Stimulated activated CD8-positive, alpha-beta memory T cell treated with anti-CD3 and anti-CD28 coated beads, Interleukin-15, amount 100 ng/mL, for 48 hours (primary cell): ENCODE results near the gene NMNAT2.

ENCODE experiments used
- DNase-seq, 2 donors: peaks; one replicate each; pipeline ENCODE4 v3.0.0-alpha.2; 2020; ENCODE audit warnings: low read depth in 2 of 2

Gene NMNAT2

DNA sequence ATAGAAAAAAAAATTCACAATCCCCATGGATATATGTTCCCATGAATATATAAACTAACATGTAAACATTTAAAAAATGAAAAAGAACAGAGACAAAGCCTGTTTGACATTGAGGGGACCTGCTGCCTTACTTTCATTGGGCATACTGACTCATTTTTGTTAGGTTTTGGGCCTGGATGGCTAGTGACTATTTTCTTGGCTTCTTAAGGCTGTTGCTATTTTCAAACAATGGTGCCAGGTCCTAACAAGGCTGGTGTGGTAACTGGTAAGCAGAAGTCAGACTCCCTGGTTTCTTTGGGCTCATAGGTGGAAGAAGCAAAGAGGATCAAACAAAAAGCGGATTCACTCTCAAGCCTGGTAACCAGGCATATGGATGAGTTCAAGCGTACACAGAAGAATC lies 181.1 kb downstream of the NMNAT2 start:
- no peak for DNase-seq

DNA sequence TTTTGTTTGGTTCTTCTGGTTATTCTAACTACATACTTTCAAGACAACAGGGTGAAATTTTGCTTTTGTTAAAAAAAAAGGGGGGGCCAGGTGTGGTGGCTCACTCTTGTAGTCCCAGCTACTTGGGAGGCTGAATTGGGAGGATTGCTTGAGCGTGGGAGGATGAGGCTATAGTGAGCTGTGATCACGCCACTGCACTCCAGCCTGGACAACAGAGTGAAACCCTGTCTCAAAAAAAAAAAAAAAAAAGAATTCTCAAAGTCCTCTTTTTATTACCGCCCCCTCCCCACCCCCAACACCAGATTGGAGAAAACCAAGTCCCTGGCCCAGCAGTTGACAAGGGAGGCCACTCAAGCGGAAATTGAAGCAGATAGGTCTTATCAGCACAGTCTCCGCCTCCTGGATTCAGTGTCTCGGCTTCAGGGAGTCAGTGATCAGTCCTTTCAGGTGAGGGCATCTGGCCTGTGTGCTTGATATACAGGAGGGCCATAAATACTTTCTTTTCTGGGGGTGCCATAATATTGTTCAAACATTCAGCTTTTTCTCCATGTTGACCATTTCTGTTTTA lies 181.9 kb downstream of the NMNAT2 start:
- no peak for DNase-seq

DNA sequence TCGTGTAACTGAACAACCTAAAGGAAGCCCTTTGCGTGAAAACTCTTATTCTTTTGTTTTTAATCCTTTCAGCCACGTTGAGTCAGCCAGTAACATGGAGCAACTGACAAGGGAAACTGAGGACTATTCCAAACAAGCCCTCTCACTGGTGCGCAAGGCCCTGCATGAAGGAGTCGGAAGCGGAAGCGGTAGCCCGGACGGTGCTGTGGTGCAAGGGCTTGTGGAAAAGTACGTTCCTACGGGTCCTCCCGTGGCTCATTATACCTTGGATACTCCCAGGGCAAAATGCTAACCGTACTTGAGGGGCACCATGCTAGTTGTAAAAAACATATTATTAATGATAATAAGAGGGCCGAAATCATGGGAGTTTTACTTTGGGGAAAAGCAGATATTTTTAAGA lies 182.7 kb downstream of the NMNAT2 start:
- DNase-seq = no peak

DNA sequence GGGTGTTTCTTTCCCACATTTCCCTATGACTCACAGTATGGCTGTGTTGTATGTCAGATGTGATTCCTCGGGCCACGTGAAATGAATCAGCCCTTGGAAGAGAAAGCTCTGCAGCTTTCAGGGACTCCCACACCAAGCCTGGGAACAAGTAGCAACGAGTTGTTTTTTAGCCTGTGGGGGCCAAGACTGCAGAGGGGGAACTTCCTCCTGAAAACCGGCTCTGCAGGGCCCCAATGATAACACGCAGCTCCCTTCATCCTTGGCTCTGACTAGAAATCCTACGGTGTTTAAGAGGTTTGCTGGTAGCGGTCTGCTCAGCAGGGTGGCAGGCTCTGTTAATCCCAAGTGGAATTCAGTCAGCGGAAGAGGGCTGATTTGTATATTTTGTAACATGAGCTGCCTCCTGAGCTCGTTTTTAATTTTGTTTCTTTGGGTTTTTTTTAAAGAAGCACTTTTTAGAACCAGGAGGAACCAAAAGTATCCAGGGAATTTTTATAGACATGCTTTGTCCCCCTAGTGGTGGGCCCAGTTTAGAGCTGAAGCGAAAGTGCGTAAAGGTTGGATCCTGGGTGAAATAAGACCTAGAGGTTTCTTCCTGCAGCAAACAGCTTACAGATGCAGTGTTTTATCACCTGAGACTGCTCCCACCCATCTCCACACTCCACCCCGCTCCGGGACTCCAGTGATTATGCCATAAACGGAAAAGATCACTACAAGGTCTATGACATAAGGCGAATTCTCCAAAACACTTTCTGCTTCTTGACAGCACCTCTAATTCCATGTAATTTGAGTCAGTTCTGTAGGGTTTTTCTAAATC lies 183.3 kb downstream of the NMNAT2 start:
- DNase-seq = no peak

DNA sequence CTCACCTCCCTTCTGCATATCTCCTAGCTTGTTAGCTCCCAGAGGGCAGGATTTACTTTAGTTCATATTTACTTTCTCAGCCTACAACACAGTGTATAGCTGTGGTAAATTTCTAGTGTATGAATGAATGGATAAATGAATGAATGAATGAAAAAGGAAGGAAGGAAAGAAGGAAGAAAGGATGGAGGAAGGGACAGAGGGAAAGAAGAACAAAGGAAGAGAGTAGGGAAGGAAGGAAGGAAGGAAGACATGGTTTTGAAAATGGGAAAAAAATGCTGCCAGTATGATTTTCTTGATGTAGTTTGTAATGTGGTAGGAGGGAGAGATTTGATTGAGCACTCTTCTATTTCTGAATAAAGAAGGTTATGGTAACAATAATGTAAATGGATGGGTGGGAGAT lies 185.1 kb downstream of the NMNAT2 start:
- DNase-seq = no peak

DNA sequence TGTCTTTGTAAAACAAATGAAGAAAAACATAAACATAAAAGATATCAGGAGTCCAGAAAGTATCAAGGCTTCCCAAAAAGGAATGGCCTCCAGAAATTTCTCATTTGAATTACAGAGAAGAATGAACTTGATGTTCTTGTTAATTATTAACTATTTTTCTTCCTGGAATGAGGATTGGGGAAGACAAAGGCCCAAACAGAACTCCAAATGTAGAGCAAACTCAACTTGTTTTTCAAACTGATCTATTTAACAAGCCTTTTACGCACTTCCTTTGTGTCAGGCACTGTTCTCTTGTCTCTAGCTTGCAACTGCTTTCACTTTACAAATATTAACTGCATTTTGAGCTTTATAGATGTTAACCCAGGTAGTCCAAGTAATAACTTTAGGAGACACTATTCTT lies 186.6 kb downstream of the NMNAT2 start:
- no peak for DNase-seq

DNA sequence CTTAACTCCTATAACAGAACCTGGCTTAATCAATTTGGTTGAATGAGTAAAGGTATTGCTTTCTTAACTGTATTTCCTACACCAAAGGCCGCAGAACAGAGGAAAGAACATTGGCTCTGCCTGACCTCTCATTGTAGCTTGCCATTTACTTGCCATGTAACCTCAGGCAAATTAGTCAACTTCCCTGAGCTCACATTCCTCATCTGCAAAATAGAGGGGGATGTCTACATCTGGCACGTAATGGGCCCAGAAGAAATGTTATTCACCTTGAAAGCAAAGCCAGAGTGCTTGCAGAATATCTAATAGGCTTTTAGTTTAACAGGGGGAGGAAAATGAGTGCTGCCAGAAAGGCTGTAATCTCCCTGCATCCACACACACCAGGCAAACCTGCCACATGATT lies 187.8 kb downstream of the NMNAT2 start:
- DNase-seq = no peak

DNA sequence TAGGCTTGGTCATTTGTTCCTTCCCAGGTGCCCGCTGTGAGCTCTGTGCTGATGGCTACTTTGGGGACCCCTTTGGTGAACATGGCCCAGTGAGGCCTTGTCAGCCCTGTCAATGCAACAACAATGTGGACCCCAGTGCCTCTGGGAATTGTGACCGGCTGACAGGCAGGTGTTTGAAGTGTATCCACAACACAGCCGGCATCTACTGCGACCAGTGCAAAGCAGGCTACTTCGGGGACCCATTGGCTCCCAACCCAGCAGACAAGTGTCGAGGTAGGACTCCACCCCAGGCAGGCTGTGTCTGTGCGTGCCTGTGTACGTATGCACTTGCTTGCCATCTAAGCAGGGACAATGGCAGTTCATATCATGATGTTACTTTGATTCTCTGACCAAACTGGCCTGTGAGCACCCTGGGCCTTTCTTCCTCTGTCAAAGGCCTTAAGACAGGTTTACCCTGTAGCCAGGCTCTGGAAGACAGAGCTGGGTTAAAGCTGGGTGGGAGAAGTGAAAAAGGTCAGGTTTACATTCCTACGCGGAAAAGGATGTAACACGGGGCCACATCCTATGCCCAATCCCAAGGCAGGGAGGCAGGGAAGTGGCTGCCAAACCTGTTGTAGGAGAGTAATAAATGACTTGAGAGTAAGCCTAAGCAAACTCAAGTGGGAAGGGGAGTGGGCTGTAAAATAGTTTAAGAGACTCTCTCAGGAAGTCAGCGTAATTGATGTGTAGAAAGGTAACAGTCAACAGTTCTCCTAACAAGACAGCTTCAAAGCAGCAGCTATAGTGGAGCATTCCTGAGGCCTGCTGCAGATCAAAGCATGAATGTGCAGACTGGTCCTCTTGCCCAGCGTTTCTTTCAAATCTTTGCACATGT lies 189.6 kb downstream of the NMNAT2 start:
- no peak for DNase-seq

DNA sequence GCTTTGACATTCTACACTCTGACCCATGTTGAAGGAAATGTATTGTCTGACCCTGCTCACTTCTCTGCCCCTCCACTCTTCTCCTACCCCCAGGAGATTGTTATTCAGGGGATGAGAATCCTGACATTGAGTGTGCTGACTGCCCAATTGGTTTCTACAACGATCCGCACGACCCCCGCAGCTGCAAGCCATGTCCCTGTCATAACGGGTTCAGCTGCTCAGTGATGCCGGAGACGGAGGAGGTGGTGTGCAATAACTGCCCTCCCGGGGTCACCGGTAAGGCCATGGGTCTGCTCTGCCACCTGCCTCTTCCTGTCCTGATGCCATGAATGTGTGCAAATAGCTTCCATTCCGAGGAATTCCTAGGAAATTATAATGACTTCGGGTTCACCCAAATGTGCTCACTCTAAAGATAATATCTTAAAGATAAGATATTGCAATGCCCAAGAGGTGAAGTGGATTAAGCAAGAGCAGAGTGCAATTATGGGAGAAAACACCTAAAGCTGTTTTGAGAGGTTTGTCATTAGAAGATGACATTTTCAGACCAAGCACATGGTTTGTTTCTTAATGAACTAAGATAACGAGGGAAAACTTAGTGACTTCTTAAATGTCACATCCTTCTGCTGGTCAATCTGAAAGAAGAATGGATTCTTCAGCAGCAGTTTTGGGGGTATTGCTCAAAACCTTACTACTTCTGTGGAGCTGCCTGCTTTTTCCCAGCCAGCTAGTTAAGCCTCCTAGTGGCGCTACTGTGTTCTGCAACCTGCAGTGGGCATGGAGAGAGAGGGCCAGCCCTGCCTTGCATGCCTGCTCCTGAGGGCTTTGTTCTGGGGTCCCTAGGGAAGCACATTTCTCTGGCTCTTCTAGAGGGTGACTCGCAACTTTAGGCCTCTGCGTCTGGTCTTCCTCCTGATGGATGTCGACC lies 190.5 kb downstream of the NMNAT2 start:
- DNase-seq = peak; percentile 9

DNA sequence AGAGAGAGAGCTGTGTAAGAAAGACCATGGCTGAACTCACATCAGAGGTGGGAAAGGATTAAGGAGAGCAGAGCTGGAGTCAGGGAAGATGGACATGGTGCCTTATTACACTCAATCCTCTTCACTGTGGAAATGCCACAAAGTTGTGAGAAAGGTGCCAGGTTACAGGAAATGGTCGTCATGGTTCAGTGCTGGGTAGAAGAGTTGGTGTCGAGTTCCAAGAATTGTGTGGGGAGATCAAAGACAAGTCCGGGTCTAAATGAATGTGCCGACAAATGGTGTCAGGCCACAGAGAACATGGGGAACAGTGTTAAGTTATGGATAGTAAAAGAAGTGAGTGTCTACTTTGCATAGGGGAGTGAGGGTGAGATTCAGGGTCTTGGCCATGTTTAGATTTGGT lies 191.2 kb downstream of the NMNAT2 start:
- no peak for DNase-seq

DNA sequence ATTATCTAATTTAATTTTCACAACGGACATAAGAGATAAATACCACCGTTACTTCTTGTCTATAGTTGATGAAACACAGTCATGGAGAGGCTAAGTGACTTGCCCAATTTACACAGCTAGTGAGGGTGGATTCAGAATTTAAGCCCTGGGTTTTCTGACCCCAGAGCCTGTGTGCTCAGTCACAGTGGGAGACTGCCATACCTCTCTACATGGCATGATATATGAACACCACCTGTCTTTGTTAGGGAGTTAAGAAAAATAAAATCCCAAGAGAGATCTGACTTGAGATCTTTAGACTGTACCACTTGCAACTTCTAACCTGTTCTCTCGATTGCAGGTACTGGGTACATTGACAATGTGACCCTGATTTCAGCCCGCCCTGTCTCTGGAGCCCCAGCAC lies 191.8 kb downstream of the NMNAT2 start:
- no peak for DNase-seq

DNA sequence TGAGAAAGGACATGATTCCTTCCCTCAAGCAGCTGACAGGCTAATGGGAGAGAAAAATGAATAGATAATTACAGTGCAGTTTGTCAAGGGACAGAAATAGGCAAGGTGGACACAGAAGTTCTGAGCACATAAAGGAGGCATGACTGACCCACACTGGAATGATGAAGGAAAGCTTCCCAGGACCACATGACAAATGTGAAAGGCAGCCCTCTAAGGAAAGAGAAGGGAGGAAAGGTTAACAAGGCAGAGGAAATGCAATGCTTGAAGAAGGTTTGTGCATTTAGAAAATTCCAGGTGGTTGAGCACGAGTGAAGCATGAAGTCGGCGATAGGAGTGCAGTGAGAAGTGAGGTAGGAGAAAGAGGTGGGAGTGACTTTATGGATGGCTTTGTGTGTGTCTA lies 194.7 kb downstream of the NMNAT2 start:
- DNase-seq = no peak

DNA sequence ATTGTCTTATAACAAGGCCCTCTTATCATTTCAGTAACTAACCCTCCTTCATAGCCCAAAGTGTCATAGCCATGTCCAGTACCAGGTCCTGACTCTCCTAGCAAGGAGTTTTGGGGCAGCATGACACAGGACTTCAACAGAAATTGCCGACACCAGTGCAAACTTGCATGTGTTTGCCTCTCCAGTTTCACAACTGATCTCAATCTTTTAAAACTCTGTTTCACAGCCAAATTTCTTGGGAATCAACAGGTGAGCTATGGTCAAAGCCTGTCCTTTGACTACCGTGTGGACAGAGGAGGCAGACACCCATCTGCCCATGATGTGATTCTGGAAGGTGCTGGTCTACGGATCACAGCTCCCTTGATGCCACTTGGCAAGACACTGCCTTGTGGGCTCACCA lies 195.3 kb downstream of the NMNAT2 start:
- DNase-seq = no peak

DNA sequence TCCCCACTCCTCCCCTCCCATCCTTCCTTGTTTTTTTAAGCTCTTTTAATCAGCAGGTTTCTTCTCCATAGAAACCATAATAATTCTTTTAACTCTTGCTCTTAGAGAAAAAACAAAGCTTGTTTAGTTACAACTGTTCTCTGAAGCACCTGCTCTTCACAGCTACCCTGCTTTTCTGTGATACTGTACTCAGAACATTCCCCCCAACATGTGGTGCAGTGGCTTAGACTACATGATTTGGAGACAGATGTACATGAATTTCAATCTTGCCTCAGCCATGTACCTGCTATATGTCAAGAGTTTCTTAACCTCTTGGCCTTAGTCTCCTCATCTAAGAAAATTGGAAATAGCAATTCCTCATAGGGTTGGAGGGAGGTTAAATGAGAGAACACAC lies 198.6 kb downstream of the NMNAT2 start:
- no peak for DNase-seq

DNA sequence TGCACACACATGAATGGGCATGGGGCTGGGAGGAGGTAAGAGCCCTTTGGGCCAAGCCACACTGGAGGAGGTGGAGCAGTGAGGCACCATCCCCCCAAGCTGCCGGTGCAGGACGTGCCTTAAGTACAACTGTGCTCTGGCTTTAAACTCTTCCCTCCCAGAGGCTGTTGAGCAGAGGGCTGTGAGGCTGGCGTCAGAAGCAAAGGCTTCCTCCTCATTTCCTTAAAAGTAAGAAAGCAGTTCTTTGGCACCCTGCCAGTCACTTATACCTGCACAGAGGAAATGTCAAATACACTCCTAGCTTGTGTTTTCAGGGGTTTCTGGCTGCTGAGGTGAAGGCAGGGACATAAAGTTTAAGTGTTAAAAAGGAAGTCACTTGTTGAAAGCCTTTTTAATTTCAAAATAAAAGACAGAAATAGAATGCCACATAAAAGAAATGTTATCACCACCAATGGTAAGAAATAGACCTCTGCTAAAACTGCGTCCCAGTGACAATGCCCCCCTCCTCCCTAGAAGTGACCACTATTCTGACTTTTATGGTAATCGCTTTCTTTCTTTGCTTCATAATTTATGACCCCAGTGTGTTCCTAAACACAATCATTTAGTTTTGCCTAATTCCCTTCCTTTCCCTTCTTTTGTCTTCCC lies 199.1 kb downstream of the NMNAT2 start:
- DNase-seq = no peak

DNA sequence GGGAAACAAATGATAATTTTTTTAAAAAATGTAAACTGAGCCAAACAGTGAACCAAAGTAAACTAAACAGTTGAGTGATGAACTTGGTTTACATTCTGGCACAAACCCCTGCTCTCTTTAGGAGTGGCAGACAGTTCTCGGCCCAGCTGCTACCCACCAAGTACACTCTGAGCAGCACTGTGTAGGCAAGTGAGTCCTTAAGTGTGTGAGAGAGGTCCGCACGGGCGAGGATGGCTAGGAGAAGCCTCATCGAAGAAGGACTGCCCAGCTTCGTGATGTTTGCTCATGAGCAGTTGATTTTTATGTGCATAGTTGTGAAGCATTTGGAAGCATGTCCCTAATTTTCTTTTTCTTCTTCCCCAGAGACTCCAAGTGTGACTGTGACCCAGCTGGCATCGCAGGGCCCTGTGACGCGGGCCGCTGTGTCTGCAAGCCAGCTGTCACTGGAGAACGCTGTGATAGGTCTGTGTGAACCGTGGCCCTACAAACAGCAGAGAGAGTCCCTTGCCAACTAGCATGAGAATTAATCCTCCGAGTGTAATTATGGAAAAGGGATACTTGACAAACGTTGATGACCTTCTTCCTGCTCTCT lies 200.1 kb downstream of the NMNAT2 start:
- DNase-seq = no peak

DNA sequence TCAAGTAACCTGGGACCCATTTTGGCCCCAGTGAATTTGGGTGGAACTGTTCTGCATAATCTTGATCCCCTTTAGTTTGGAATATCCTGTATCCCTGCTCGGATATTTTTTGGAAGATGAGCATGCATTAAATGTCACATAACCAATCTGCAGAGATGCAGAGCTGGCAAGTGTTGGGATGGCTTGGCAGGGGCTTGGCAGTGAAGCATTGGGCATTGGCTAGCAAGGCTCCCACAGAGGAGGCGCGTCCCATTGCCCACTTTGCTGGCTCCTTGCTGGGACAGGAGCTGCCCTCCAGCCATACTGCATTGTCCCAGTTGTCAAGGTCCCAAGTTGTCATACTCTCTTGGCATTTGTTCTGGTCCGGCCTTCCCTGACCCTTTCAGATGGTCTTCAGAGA lies 202.2 kb downstream of the NMNAT2 start:
- no peak for DNase-seq

DNA sequence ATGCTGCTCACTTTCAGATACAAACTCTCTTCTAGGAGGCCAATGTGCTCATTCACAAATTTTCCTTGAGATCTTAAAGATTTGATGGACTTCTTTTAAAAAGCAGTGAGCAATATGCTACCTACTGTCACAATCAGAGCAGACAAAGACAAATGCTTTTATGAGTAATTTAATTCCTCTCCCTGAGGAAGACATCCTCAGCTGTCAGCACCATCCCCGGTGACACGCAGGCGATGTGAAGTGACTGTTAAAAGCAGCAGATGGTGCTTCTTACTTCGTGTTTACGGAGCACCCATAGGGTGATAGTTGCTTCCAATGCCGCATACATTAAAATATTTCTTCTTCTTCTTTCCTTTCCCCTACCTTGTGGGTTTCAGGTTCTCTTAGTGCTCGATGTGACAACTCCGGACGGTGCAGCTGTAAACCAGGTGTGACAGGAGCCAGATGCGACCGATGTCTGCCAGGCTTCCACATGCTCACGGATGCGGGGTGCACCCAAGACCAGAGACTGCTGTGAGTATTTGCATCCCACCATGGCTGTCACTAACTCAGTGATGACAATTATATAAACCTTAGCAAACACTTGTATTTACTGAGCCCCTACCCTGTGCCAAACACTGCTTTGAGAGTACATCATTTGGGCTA lies 203.0 kb downstream of the NMNAT2 start:
- no peak for DNase-seq

DNA sequence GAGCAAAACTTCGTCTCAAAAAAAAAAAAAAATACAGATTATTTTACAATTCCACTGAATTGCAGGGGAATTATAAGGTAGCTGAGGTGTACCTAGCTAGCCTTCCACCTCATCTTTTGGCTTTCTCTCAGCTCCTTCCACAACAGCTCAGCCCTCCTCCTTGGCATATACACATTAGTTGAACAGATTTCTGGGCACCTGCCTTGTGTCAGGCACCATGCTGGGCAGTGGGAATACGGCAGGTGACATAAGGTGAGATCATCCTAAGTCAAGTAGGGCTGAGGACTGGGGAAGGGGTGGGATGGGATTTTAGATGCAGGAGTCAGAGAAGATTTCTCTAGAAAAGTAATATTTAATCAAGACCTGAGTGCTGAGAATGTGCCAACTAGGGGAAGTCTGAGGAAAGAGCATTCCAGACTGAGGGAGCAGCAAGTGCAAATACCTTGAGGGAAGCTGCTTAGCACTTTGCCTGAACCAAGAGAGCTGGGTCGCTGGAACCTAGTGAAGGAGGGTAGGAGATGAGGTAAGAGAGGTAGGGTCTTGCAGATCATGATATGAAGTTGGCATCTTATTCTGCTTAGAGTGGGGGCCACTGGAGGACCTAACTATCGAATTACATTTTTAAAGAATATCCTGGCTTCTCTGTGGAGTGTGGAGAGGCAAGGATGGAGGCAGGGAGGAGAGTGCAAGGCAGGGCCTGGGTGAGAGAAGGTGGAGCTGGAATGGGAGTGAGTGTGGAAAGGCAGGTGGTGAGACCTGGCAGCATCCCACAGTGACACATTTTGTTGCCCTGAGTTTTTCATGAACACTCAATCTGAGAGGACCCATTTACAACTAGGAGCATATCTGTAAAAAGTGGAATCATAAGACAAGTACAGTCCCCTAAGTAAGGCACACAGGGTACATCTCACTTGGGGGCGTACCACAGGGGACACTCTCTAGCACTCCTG lies 203.9 kb downstream of the NMNAT2 start:
- DNase-seq = no peak
